Hematopoietic multipotent progenitor cell treated with erythropoietin and hydrocortisone succinate and interleukin-3 and kit ligand, for 15 days (in vitro differentiated cells): ENCODE results near the gene PPP2R2D.
"Not testable (repeated sequence)": the region's sequence is repeated elsewhere in the genome, so short reads cannot be mapped to it uniquely, and the experiment has no call there.

Experiments used
- DNase-seq: peaks from one replicate; pipeline ENCODE4 v3.0.0-alpha.2; 2015; ENCODE audit warnings: low spot score

PPP2R2D gene

GRCh38 chr10:131868436-131868835, 32.4 kb upstream of the PPP2R2D start:
- no peak for DNase-seq

GRCh38 chr10:131869344-131869743, 31.5 kb upstream of the PPP2R2D start:
- DNase-seq = no peak

GRCh38 chr10:131870411-131870810, 30.4 kb upstream of the PPP2R2D start:
- DNase-seq = no peak

GRCh38 chr10:131870831-131871672, 29.8 kb upstream of the PPP2R2D start:
- DNase-seq = no peak

GRCh38 chr10:131871673-131872005, 29.2 kb upstream of the PPP2R2D start:
- no peak for DNase-seq

- DNase-seq = no peak
Measured at GRCh38 chr10:131872011-131872826, 28.6 kb upstream of the PPP2R2D start.

- DNase-seq = no peak
Measured at GRCh38 chr10:131872827-131873375, 27.9 kb upstream of the PPP2R2D start.

- DNase-seq = peak; percentile 19
Measured at GRCh38 chr10:131874991-131875451, 25.8 kb upstream of the PPP2R2D start.

GRCh38 chr10:131875501-131875900, 25.3 kb upstream of the PPP2R2D start:
- DNase-seq = no peak

GRCh38 chr10:131876017-131876416, 24.8 kb upstream of the PPP2R2D start:
- no peak for DNase-seq

- DNase-seq = no peak
Measured at GRCh38 chr10:131876508-131876907, 24.3 kb upstream of the PPP2R2D start.

- no peak for DNase-seq
Measured at GRCh38 chr10:131880016-131880590, 20.7 kb upstream of the PPP2R2D start.

- DNase-seq = no peak
Measured at GRCh38 chr10:131881104-131881880, 19.5 kb upstream of the PPP2R2D start.

GRCh38 chr10:131882151-131882550, 18.7 kb upstream of the PPP2R2D start:
- DNase-seq = no peak

GRCh38 chr10:131882590-131883451, 18.0 kb upstream of the PPP2R2D start:
- no peak for DNase-seq

GRCh38 chr10:131883621-131884393, 17.0 kb upstream of the PPP2R2D start:
- not testable (repeated sequence) for DNase-seq

GRCh38 chr10:131885391-131886165, 15.2 kb upstream of the PPP2R2D start:
- DNase-seq = peak; percentile 81

GRCh38 chr10:131886237-131886636, 14.6 kb upstream of the PPP2R2D start:
- no peak for DNase-seq

- no peak for DNase-seq
Measured at GRCh38 chr10:131888186-131888604, 12.6 kb upstream of the PPP2R2D start.
